ENCODE measurements around the gene OR5A1.

DNA sequence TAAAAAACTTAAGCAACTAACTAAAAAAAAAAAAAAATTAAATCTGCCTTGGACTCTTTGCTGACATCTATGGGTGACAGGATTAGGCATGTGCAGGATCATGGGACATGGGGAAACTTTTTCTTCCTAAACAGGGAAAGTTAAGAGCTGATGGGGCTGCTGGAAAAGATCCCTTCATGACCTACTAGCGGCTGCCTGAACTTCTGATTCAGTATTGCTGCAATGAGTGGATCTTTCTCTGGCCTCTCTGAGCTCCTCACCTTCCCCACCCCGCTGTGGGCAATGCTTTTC is 35.1 kb upstream of the OR5A1 start:
- TF ChIP-seq POLR2A (IDR thresholded peaks at IDR 0.05) (no peak), POLR2AphosphoS5 (IDR thresholded peaks at IDR 0.05) (no peak)

All from spleen (tissue), 3 donors.